HepG2 (cell line): ENCODE measurements around the gene AKR1E2. TPM values are rescaled to one million over a fixed set of nuclear protein-coding genes. Genes with fewer than 3 reads are reported as not detected.

ENCODE experiments used
- AHDC1 ChIP-seq: sonication (generic); formaldehyde crosslinking; IDR thresholded peaks from 2 replicates; pipeline ENCODE4 v1.5.1; 2020; ENCODE audit warnings: mild to moderate bottlenecking, missing genetic modification reagents, borderline replicate concordance
- CREM ChIP-seq, 2 experiments: sonication (generic) in 1 of 2; formaldehyde crosslinking in 1 of 2; IDR thresholded peaks; 2 replicates each; pipeline versions ENCODE4 v1.4.0 to v1.6.1; 2016 to 2020; ENCODE audit warnings: antibody characterized with exemption in 1 of 2, mild to moderate bottlenecking in 1 of 2, missing genetic modification reagents in 1 of 2
- DBP ChIP-seq: sonication (generic); formaldehyde crosslinking; IDR thresholded peaks from 2 replicates; pipeline ENCODE4 v1.4.0; 2020; ENCODE audit warnings: missing genetic modification reagents; ENCODE audit errors: not compliant biosample characterization
- EEA1 ChIP-seq: sonication (generic); formaldehyde crosslinking; IDR thresholded peaks from 2 replicates; pipeline ENCODE4 v1.5.1; 2020; ENCODE audit warnings: mild to moderate bottlenecking, missing genetic modification reagents, borderline replicate concordance
- FIP1L1 ChIP-seq: fragments of 200-400 bp; formaldehyde crosslinking; IDR thresholded peaks from 2 replicates; pipeline ENCODE4 v1.6.1; 2018; ENCODE audit warnings: low read depth, mild to moderate bottlenecking, low read length, moderate library complexity, borderline replicate concordance; ENCODE audit not compliant: insufficient read depth
- FOXA3 ChIP-seq: IDR thresholded peaks from 2 replicates; pipeline ENCODE4 v1.6.1; 2016; ENCODE audit warnings: missing genetic modification reagents, missing compliant biosample characterization
- HOXA3 ChIP-seq: sonication (generic); formaldehyde crosslinking; IDR thresholded peaks from 2 replicates; pipeline ENCODE4 v1.5.0; 2020; ENCODE audit warnings: missing genetic modification reagents
- KDM4B ChIP-seq: sonication (generic); formaldehyde crosslinking; IDR thresholded peaks from 2 replicates; pipeline ENCODE4 v1.4.0; 2020; ENCODE audit warnings: missing genetic modification reagents
- SP140L ChIP-seq: sonication (generic); formaldehyde crosslinking; IDR thresholded peaks from 2 replicates; pipeline ENCODE4 v1.4.0; 2020; ENCODE audit warnings: missing genetic modification reagents, borderline replicate concordance
- TBX2 ChIP-seq: sonication (generic); formaldehyde crosslinking; IDR thresholded peaks from 2 replicates; pipeline ENCODE4 v1.5.0; 2020; ENCODE audit warnings: missing genetic modification reagents, mild to moderate bottlenecking, borderline replicate concordance
- TEF ChIP-seq: sonication (generic); formaldehyde crosslinking; IDR thresholded peaks from 2 replicates; pipeline ENCODE4 v1.5.0; 2020; ENCODE audit warnings: missing genetic modification reagents
- YY1 ChIP-seq: IDR thresholded peaks from 2 replicates; pipeline ENCODE4 v1.6.1; 2011; ENCODE audit warnings: low read length, low read depth, moderate library complexity, mild to moderate bottlenecking; ENCODE audit not compliant: insufficient read depth, insufficient replicate concordance
- ZFP36 ChIP-seq: fragments of 150-350 bp; IDR thresholded peaks from 2 replicates; pipeline ENCODE4 v1.6.1; 2018; ENCODE audit warnings: borderline replicate concordance, low read length, low read depth; ENCODE audit not compliant: partially characterized antibody
- ZNF224 ChIP-seq: sonication (generic); formaldehyde crosslinking; IDR thresholded peaks from 2 replicates; pipeline ENCODE4 v1.5.0; 2020; ENCODE audit warnings: mild to moderate bottlenecking, missing genetic modification reagents
- ZNF234 ChIP-seq: sonication (generic); formaldehyde crosslinking; conservative IDR thresholded peaks from 2 replicates; pipeline ENCODE4 v1.5.1; 2020; ENCODE audit warnings: mild to moderate bottlenecking, missing genetic modification reagents
- ZNF337 ChIP-seq: sonication (generic); formaldehyde crosslinking; IDR thresholded peaks from 2 replicates; pipeline ENCODE4 v1.5.1; 2020; ENCODE audit warnings: missing genetic modification reagents, low read depth, mild to moderate bottlenecking, borderline replicate concordance
- ZNF432 ChIP-seq: sonication (generic); formaldehyde crosslinking; IDR thresholded peaks from 2 replicates; pipeline ENCODE4 v1.5.0; 2020; ENCODE audit warnings: missing genetic modification reagents, mild to moderate bottlenecking, borderline replicate concordance
- ZNF773 ChIP-seq: sonication (generic); formaldehyde crosslinking; IDR thresholded peaks from 2 replicates; pipeline ENCODE4 v1.4.0; 2020; ENCODE audit warnings: missing genetic modification reagents, borderline replicate concordance
- polyA plus RNA-seq, 8 experiments: library from polyadenylated mRNA; depleted of rRNA in 3 of 8; stranded (reverse) in 7 of 8; unstranded in 1 of 8; fragments of >200 nt; fragmentation: Illumina TruSeq in 4 of 8; extraction: Trizol in 4 of 8; gene quantifications; 2 replicates each; pipeline versions ENCODE4 v1.2.1 to v1.2.3, GENCODE V29; 2011 to 2016; ENCODE audit warnings: low read depth in 4 of 8, missing spikeins in 1 of 8, mixed read lengths in 1 of 8; ENCODE audit not compliant: insufficient read depth in 1 of 8
- total RNA-seq, 5 experiments: library from RNA; depleted of rRNA; stranded (reverse); fragments of >200 nt; fragmentation: Illumina TruSeq; extraction: Trizol; gene quantifications; 2 replicates each; pipeline ENCODE4 v1.2.3, GENCODE V29; 2016; ENCODE audit warnings: low read depth in 1 of 5

The AKR1E2 gene
- total and polyA plus RNA-seq, 2 of the 13 experiments (the other 11 are each of a cell fraction or from before 2014, with no cell fraction given): not detected

- 0 out of 2 replicates have a peak, but pooled peaks have one; percentile 42 for TF ChIP-seq AHDC1 (CRISPR knock-in tag)
- TF ChIP-seq ZNF224: no peak
- no peak for TF ChIP-seq TEF (CRISPR knock-in tag)
- no peak for TF ChIP-seq ZNF432 (CRISPR knock-in tag)
- TF ChIP-seq ZNF773 (CRISPR knock-in tag): no peak
- no peak for TF ChIP-seq EEA1
- 0 out of 2 replicates have a peak, but pooled peaks have one; percentile 34 for TF ChIP-seq KDM4B (CRISPR knock-in tag)
- peak; percentile 60 for TF ChIP-seq HOXA3
- peak; percentile 86; the same call in 1 of the 2 replicates for TF ChIP-seq SP140L (CRISPR knock-in tag)
- TF ChIP-seq CREM (IDR thresholded peaks at IDR 0.05): peak; percentile 65; the same call in 1 of the 2 replicates
- no peak for TF ChIP-seq CREM (CRISPR knock-in tag; IDR thresholded peaks at IDR 0.05)
- TF ChIP-seq FOXA3 (CRISPR knock-in tag): peak; percentile 53
- TF ChIP-seq ZNF234 (CRISPR knock-in tag): 0 out of 2 replicates have a peak, but pooled peaks have one; percentile 15
- TF ChIP-seq FIP1L1: no peak
- TF ChIP-seq ZNF337 (CRISPR knock-in tag): no peak
- peak; percentile 33 for TF ChIP-seq ZFP36
- no peak for TF ChIP-seq DBP (CRISPR knock-in tag)
- peak; percentile 62 for TF ChIP-seq TBX2
- TF ChIP-seq YY1: peak; percentile 69
Measured at GRCh38 chr10:4849555-4850242, 23.7 kb downstream of the AKR1E2 start (continued).
